Hepatocyte (in vitro differentiated cells): Measurements from ENCODE around the gene FBXO44. TPM values are rescaled to one million over a fixed set of nuclear protein-coding genes. Genes with fewer than 3 reads are reported as not detected.

Experiments
- DNase-seq: peaks from one replicate; pipeline ENCODE4 v3.0.0-alpha.2; 2016; ENCODE audit warnings: low spot score
- H2AFZ ChIP-seq: fragments of 200-600 bp; sonication (generic); 2 replicates; pipeline ENCODE4 v1.6.0; 2016; ENCODE audit warnings: antibody characterized with exemption, mild to moderate bottlenecking
- H3K27ac ChIP-seq: fragments of 200-600 bp; sonication (generic); 2 replicates; pipeline ENCODE4 v1.5.1; 2016; ENCODE audit warnings: mild to moderate bottlenecking
- H3K27me3 ChIP-seq: fragments of 200-600 bp; sonication (generic); 2 replicates; pipeline ENCODE4 v1.6.1; 2016
- H3K36me3 ChIP-seq: fragments of 200-600 bp; sonication (generic); replicated peaks from 2 replicates; pipeline ENCODE4 v1.5.1; 2016; ENCODE audit warnings: low read depth; ENCODE audit not compliant: insufficient read depth
- H3K4me1 ChIP-seq: fragments of 200-600 bp; sonication (generic); 2 replicates; pipeline ENCODE4 v1.5.1; 2016; ENCODE audit warnings: mild to moderate bottlenecking, moderate library complexity; ENCODE audit not compliant: insufficient read depth
- H3K4me2 ChIP-seq: fragments of 200-600 bp; sonication (generic); 2 replicates; pipeline ENCODE4 v1.6.0; 2016
- H3K4me3 ChIP-seq: fragments of 200-600 bp; sonication (generic); 2 replicates; pipeline ENCODE4 v1.5.1; 2016; ENCODE audit warnings: mild to moderate bottlenecking
- H3K79me2 ChIP-seq: fragments of 200-600 bp; sonication (generic); 2 replicates; pipeline ENCODE4 v1.6.0; 2017; ENCODE audit warnings: mild to moderate bottlenecking
- H3K9me2 ChIP-seq: fragments of 200-600 bp; sonication (generic); replicated peaks from 2 replicates; pipeline ENCODE4 v1.6.0; 2017; ENCODE audit warnings: mild to moderate bottlenecking; ENCODE audit not compliant: insufficient read depth
- H3K9me3 ChIP-seq: fragments of 200-600 bp; sonication (generic); 2 replicates; pipeline ENCODE4 v1.5.1; 2016; ENCODE audit warnings: low read depth, mild to moderate bottlenecking
- H4K20me1 ChIP-seq: fragments of 200-600 bp; sonication (generic); 2 replicates; pipeline ENCODE4 v1.6.0; 2016; ENCODE audit warnings: mild to moderate bottlenecking; ENCODE audit not compliant: insufficient read depth, poor library complexity, severe bottlenecking
- CTCF ChIP-seq: fragments of 200-600 bp; sonication (generic); IDR thresholded peaks from 2 replicates; pipeline ENCODE4 v1.5.1; 2016; ENCODE audit warnings: antibody characterized with exemption, mild to moderate bottlenecking; ENCODE audit not compliant: poor library complexity
- EZH2 ChIP-seq: fragments of 200-600 bp; sonication (generic); IDR thresholded peaks from 2 replicates; pipeline ENCODE4 v1.6.1; 2016; ENCODE audit warnings: antibody characterized with exemption, mild to moderate bottlenecking, borderline replicate concordance
- EZH2phosphoT487 ChIP-seq: fragments of 200-600 bp; sonication (generic); IDR thresholded peaks from one replicate; pipeline ENCODE4 v1.6.1; 2018; ENCODE audit warnings: antibody characterized with exemption, mild to moderate bottlenecking, low read depth, moderate library complexity; ENCODE audit not compliant: unreplicated experiment, severe bottlenecking
- WGBS: methylation state at CpG from one replicate; pipeline ENCODE4 v1.1.6; 2016; ENCODE audit warnings: low lambda C conversion rate; ENCODE audit errors: missing lambda C conversion rate; 5-methylcytosine and 5-hydroxymethylcytosine counted together
- polyA plus RNA-seq: library from polyadenylated mRNA; unstranded; fragments of >200 nt; fragmentation: Nextera tagmentation; extraction: Ambion mirVana; gene quantifications from 2 replicates; pipeline ENCODE4 v1.2.1, GENCODE V29; 2016
- total RNA-seq: library from RNA; depleted of rRNA; stranded (reverse); fragments of >200 nt; gene quantifications from 2 replicates; pipeline ENCODE4 v1.2.3, GENCODE V29; 2014

The FBXO44 gene
- total and polyA plus RNA-seq, 2 experiments from 2014 or later: 24.8 to 41.2 TPM

- H3K79me2 ChIP-seq: no peaks in the 10 kb centered on the region
- TF ChIP-seq EZH2phosphoT487 (no peak), EZH2 (no peak), CTCF (no peak)
- no peaks in the 10 kb centered on the region for H3K36me3 ChIP-seq
- no peak for DNase-seq
- H4K20me1 ChIP-seq: no peaks in the 10 kb centered on the region
- 83% methylated on average over 3 of the region's 3 CpGs for WGBS
- H3K9me3 ChIP-seq: no peaks in the 10 kb centered on the region
- no peaks in the 10 kb centered on the region for H3K4me1 ChIP-seq
- H3K9me2 ChIP-seq: no peaks in the 10 kb centered on the region
- no peak overlapping the region for H3K4me3 ChIP-seq
- H3K27me3 ChIP-seq: no peaks in the 10 kb centered on the region
- no peak overlapping the region for H3K27ac ChIP-seq
- no peak overlapping the region for H3K4me2 ChIP-seq
- no peak overlapping the region for H2AFZ ChIP-seq
Observed at GRCh38 chr1:11626551-11626950, 28.1 kb upstream of the FBXO44 start.

GRCh38 chr1:11628767-11629166, 25.9 kb upstream of the FBXO44 start:
- H3K27ac ChIP-seq: no peak overlapping the region
- no peaks in the 10 kb centered on the region for H3K9me2 ChIP-seq
- H3K4me3 ChIP-seq: no peak overlapping the region
- DNase-seq: no peak
- H3K9me3 ChIP-seq: no peaks in the 10 kb centered on the region
- no peaks in the 10 kb centered on the region for H3K4me1 ChIP-seq
- no peaks in the 10 kb centered on the region for H3K27me3 ChIP-seq
- no peaks in the 10 kb centered on the region for H4K20me1 ChIP-seq
- 86% methylated on average over 7 of the region's 7 CpGs for WGBS
- H2AFZ ChIP-seq: no peak overlapping the region
- H3K36me3 ChIP-seq: no peaks in the 10 kb centered on the region
- no peak overlapping the region for H3K4me2 ChIP-seq
- TF ChIP-seq EZH2: no peak
- no peak for TF ChIP-seq EZH2phosphoT487
- TF ChIP-seq CTCF: no peak
- H3K79me2 ChIP-seq: no peaks in the 10 kb centered on the region

- Histone ChIP-seq H3K79me2 (no peaks in the 10 kb centered on the region), H3K4me2 (no peak overlapping the region), H3K27me3 (no peaks in the 10 kb centered on the region), H4K20me1 (no peaks in the 10 kb centered on the region), H3K36me3 (no peaks in the 10 kb centered on the region), H3K9me3 (no peaks in the 10 kb centered on the region), H2AFZ (no peak overlapping the region), H3K9me2 (no peaks in the 10 kb centered on the region), H3K4me1 (no peaks in the 10 kb centered on the region), H3K4me3 (no peak overlapping the region), H3K27ac (no peak overlapping the region)
- TF ChIP-seq EZH2: no peak
- TF ChIP-seq CTCF: no peak
- TF ChIP-seq EZH2phosphoT487: no peak
- DNase-seq: no peak
- 78% methylated on average over 15 of the region's 15 CpGs for WGBS
Observed at GRCh38 chr1:11629184-11630016, 25.3 kb upstream of the FBXO44 start.
